Measurements from ENCODE around the gene POLE.
A peak's percentile ranks its signal among the peaks of the same experiment; 100 is the strongest.

Gene POLE, protein sequence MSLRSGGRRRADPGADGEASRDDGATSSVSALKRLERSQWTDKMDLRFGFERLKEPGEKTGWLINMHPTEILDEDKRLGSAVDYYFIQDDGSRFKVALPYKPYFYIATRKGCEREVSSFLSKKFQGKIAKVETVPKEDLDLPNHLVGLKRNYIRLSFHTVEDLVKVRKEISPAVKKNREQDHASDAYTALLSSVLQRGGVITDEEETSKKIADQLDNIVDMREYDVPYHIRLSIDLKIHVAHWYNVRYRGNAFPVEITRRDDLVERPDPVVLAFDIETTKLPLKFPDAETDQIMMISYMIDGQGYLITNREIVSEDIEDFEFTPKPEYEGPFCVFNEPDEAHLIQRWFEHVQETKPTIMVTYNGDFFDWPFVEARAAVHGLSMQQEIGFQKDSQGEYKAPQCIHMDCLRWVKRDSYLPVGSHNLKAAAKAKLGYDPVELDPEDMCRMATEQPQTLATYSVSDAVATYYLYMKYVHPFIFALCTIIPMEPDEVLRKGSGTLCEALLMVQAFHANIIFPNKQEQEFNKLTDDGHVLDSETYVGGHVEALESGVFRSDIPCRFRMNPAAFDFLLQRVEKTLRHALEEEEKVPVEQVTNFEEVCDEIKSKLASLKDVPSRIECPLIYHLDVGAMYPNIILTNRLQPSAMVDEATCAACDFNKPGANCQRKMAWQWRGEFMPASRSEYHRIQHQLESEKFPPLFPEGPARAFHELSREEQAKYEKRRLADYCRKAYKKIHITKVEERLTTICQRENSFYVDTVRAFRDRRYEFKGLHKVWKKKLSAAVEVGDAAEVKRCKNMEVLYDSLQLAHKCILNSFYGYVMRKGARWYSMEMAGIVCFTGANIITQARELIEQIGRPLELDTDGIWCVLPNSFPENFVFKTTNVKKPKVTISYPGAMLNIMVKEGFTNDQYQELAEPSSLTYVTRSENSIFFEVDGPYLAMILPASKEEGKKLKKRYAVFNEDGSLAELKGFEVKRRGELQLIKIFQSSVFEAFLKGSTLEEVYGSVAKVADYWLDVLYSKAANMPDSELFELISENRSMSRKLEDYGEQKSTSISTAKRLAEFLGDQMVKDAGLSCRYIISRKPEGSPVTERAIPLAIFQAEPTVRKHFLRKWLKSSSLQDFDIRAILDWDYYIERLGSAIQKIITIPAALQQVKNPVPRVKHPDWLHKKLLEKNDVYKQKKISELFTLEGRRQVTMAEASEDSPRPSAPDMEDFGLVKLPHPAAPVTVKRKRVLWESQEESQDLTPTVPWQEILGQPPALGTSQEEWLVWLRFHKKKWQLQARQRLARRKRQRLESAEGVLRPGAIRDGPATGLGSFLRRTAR (N-terminal part only)
- total RNA-seq = 67.6 to 89.5 reads per million in 2 donors

- peak; percentile 91 for DNase-seq
These were observed at the start of gene POLE, which contains the start of gene PXMP2 for GRCh38 chr12:132687211-132688164. POLE (minus strand) TSS chr12:132687342; CDS start chr12:132687315, 27 bp downstream. PXMP2 (plus strand) TSS chr12:132687587; CDS start chr12:132687671, 84 bp downstream.

- DNase-seq = no peak
These were observed 49.8 kb upstream of the POLE start for GRCh38 chr12:132736913-132737312.

DNA sequence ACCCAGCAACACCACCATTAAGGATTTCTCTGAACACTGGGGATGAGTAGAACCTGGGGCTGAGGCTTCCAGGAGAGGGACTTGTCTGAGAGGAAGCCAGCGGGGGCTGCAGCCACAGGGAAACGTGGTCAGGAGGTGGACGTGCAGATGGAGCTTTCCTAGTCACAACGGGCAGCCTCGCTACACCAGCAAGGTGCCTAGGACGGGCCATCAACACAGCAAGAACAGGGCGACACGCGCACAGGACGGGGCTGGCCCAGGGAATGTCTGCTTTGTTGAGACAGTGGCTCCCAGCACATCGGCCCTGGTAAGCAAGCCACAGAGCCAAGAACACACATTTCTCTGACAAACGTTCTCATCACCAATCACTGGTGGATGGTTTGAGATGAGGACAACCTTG lies 49.2 kb upstream of the POLE start:
- DNase-seq = no peak

- no peak for DNase-seq
These were observed 48.4 kb upstream of the POLE start for GRCh38 chr12:132735496-132735895.

GRCh38 chr12:132734206-132734605 lies 47.1 kb upstream of the POLE start:
- DNase-seq = no peak

- no peak for DNase-seq
These were observed 44.4 kb upstream of the POLE start for GRCh38 chr12:132731574-132731973.

GRCh38 chr12:132730353-132730752 lies 43.2 kb upstream of the POLE start:
- no peak for DNase-seq

DNA sequence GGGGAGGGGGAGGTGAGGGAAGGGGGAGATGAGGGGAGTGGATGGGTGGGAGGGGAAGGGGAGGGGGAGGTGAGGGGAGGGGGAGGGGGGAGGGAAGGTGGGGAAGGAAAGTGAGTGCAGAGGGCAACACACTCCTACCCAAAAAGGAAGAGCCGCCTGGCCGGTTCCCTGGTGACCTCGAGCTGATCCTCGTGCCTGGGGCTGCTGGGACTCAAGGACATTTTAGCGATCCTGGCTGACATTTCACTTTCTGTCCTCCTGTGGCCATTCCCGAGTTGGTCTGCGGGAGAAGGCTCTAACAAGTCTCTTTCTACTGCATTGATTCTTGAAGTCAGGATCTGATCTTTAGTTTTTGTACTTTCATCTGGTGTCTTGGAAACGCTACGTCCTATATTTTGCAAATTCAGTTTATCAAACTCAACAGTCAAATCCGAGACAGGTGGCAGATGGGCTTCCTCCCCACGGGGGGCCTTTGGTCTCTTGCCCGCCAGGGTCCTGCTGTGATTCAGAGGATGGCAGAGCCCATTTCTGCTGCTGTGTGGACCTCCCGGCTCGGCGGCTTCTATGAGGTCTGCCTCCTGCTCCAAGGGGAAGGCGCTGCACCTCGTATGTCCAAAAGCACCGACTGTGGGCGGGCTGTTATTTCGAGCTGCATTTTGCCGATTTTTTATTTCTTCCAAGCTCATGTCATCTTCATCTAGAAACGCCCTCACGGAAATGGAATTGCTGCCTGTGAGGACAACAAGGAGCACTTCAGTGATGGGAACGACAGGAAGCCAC lies 42.6 kb upstream of the POLE start:
- DNase-seq = no peak

- DNase-seq = no peak
These were observed 41.4 kb upstream of the POLE start for GRCh38 chr12:132728502-132728901.

- no peak for DNase-seq
These were observed 40.1 kb upstream of the POLE start for GRCh38 chr12:132727091-132727794.

DNA sequence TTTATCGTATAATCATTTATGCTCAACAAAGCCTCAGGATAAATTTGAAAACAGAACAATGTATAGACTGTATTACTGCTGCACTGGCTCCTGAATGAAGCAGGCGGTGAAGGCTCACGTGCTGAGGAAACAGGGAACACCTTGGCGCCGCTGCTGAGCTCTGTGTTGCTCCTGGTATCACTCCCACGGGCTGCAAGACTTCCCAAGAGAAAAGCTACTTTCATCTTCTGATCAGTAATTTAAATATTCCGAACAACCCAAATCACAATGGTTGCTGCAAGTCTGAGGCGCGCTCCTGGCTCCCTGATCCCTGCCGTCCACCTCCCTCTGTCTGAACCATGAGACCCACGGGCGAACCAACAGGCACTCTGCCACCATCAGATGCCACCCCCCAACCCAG lies 39.2 kb upstream of the POLE start:
- no peak for DNase-seq

DNA sequence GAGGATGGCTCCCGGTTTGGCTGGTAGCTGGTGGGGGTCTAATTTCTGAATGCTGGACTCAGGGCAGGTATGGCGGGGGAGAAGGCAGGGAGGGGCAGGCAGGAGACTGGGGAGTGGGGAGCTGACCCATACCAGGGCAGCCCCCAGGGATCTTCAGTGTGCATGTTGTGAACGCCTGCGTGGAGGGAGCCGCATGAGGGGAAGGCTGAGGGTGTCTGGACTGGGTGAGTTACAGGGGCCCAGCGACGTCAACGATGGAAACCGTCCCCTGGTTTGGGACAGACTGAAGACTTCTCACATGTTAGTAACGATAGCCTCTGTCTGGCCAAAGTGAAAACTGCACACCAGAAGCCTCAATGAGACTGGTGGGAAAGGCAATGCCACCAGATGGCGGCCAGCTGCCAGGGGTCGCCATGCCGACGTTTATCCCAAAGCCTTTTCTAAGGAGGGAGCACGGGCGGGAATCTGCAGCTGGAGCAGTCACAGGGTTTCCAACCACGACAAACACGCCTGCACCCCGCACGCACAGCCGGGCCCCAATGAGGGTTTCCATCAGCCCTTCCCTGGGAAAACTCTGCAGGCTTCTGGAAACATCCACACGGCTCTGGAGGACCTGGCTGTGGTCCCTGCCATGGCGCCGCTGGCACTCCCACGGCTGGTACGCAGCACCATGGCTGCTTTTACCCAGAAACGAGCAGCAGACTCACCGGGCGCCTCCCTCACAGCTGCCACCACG lies 37.5 kb upstream of the POLE start:
- no peak for DNase-seq

GRCh38 chr12:132723764-132724140 lies 36.6 kb upstream of the POLE start:
- no peak for DNase-seq

DNA sequence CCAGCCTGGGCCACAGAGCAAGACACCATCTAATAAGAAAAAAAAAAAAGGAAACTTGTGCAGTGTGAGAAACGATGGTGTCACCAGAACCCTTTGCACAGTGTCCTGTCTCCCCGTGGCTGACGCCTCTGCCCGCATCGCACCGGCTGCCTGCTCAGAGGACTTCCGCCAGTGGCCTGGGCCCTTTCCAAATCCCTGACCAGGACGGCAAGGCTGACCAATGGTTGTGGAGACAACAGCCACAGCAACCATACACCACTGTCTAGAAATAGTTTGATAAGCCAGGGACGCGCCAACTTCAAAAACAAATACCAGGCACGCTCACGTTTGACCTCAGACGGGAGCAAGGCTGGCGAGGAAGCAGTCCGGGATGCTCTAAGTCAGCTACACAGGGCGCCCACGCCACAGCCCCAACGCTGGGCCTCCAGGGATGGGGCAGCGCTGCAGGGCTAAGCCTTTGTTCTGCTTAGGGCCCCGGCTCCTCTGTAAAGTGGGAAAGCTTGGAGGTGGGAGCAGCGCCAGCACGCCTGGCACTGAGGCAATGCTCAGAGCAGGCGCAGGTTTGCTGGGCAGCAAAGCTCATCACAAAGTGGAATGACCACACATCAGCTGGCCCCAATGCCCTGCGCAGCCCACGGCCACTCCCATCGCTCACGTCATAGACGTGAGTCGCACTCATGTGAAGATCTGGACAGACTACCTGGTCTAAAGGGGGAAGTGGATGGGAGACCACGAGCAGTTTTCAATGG lies 36.0 kb upstream of the POLE start:
- no peak for DNase-seq

GRCh38 chr12:132720606-132721345 lies 33.6 kb upstream of the POLE start:
- no peak for DNase-seq

GRCh38 chr12:132719954-132720324 lies 32.8 kb upstream of the POLE start:
- no peak for DNase-seq

DNA sequence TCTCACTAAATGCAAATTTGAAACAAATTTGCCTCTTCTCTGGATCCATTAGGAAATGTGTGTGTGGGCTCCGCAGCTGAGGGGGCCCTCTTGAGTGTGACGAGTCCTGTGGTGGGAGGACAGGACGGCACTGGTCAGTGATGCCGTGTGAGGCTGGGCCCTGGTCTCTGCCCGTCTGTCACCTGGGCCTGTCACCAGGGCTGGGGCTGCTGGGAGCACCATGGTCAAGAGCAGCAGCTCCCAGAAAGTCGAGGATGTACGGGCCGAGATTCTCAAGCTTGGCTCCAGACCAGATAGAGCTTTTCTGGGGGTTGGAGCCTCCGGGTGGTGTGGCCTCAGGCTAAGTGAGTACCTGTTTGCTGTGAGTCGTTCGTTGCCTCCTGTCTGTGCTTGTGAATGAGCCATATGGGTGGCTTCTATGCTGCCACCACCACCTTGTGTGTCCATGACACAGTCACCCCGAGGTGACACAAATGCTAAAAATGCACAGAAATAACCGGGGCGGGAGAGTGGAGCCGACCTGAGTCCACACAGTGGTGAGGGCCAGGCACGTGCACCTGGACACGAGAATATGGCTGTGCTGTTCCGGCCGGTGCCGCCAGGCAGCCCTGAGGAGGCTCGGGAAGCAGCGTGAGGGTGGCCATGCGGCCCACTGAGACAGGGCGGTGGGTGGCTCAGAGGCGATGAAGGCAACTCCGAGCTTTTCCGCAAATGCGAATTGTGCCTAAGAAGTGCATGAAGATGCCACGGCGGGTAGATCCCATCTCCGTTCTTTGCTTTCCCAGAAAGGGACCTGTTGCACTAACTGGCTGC lies 32.2 kb upstream of the POLE start:
- DNase-seq = no peak

Measured in T-helper 9 cell (primary cell).